Upper lobe of right lung (tissue), 1 donor: Measurements from ENCODE around the gene CTU1. TPM values are rescaled to one million over a fixed set of nuclear protein-coding genes. Genes with fewer than 3 reads are reported as not detected.

ENCODE experiments used
- ATAC-seq: fragments of 200-7000 bp; cut with Tn5 transposase; one replicate; pipeline ENCODE4 v1.9.1; 2020; ENCODE audit warnings: mild to moderate bottlenecking, moderate library complexity
- DNase-seq: peaks from one replicate; pipeline ENCODE4 v3.0.0-alpha.2; 2020
- H3K27ac ChIP-seq: fragments of 200-600 bp; one replicate; pipeline ENCODE4 v1.8.0; 2022
- H3K27me3 ChIP-seq: fragments of 200-600 bp; one replicate; pipeline ENCODE4 v1.8.0; 2022; ENCODE audit warnings: mild to moderate bottlenecking
- H3K36me3 ChIP-seq: fragments of 200-600 bp; one replicate; pipeline ENCODE4 v1.8.0; 2022
- H3K4me1 ChIP-seq: fragments of 200-600 bp; one replicate; pipeline ENCODE4 v1.8.0; 2022
- H3K4me3 ChIP-seq: fragments of 200-600 bp; one replicate; pipeline ENCODE4 v1.8.0; 2022; ENCODE audit warnings: mild to moderate bottlenecking
- H3K9me3 ChIP-seq: fragments of 200-600 bp; one replicate; pipeline ENCODE4 v1.8.0; 2022
- CTCF ChIP-seq: fragments of 200-600 bp; IDR thresholded peaks from one replicate; pipeline ENCODE4 v1.8.0; 2022; ENCODE audit warnings: antibody characterized with exemption
- intact Hi-C: fragments of 100-400 bp; cut with DNase I; formaldehyde crosslinking; loops from one replicate; pipeline ENCODE4 v1.11.0; 2022
- total RNA-seq: library from RNA; stranded (reverse); fragmentation: NEBNext Ultra II Directional; extraction: Animal tissue kit (Norgen Biotek cat#: 25700); gene quantifications from one replicate; pipeline ENCODE4 v1.2.1, GENCODE V29; 2021
- donor health status: DM: no; HTN: yes; CAD: no; lungs with severe emphysema.

CTU1 gene
- total RNA-seq, 1 donor from 2014 or later, result 8.5 TPM

DNA sequence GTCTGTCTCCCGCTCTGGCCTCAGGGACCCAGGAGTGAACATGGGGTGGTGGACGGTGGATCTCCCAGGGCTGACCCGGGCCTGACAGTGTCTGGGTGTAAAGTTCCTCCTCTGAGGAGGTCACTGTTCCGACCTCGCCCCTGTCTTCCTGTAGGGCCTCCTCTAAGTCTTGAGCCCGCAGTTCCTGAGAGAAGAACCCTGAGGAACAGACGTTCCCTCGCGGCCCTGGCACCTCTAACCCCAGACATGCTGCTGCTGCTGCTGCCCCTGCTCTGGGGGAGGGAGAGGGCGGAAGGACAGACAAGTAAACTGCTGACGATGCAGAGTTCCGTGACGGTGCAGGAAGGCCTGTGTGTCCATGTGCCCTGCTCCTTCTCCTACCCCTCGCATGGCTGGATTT lies 16.5 kb upstream of the CTU1 start, which contains the start of gene SIGLEC9:
TSS of gene SIGLEC9 (plus strand) at position 178 of the 400 bp plus-strand sequence. CDS start at position 247, 69 bp downstream.
- Histone ChIP-seq H3K4me3 (peak within 1 kb of the TSS; percentile 42), H3K4me1 (peaks cover 12% of the 10 kb centered on the region), H3K27ac (peak within 1 kb of the TSS; percentile 72), H3K9me3 (no peaks in the 10 kb centered on the region), H3K36me3 (no peaks in the 10 kb centered on the region), H3K27me3 (no peaks in the 10 kb centered on the region)
- peak; percentile 74 for DNase-seq
- ATAC-seq, result peak; percentile 55
- intact Hi-C loops, result no loop called here
- no peak for TF ChIP-seq CTCF

DNA sequence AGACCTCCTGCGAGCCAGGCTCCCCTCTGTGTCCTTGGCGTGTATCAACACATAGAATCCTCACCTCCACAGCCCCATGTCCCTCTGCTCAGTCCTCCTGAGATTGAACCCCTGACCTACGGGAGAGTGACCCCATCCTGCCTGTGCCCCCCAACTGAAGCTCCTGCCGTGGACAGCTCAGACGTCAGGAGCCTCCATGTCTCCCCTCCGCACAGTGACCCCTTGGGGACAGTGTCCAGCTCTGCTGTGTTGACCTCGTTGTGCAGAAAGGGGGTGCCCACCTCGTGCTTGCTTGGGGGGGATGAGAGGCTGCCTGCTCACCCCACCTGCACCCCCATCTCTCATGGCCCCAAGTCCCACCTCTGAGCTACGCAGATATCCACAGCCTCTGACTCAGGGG lies 16.0 kb upstream of the CTU1 start:
- Histone ChIP-seq H3K27ac (peak overlapping the region; percentile 72), H3K4me1 (peaks cover 12% of the 10 kb centered on the region), H3K36me3 (no peaks in the 10 kb centered on the region), H3K27me3 (no peaks in the 10 kb centered on the region), H3K9me3 (no peaks in the 10 kb centered on the region), H3K4me3 (no peak overlapping the region)
- TF ChIP-seq CTCF, result no peak
- intact Hi-C loops, result no loop called here
- DNase-seq, result peak; percentile 44
- ATAC-seq, result no peak

DNA sequence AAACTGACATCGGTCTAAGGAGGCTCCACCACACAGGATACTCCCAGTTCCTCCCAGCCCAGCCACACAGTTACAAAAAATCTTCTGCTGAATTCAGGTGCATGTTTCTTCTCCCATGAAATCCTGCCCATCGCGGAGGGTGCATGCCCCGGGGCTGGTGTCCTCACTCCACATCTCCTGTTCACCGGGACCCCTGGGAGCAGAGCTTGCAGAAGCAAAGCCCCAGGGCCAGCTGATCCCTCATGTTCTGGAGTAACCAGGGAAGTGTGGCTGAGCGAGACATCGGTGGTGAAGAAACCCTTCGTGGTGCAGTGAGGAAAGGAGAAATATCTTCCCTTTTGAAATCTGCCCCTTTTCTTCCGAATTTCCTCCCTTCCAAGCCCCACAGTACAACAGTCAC lies 15.6 kb upstream of the CTU1 start:
- no peak overlapping the region for H3K4me3 ChIP-seq
- intact Hi-C loops, result no loop called here
- DNase-seq (peak; percentile 62), ATAC-seq (no peak)
- no peaks in the 10 kb centered on the region for H3K36me3 ChIP-seq
- no peaks in the 10 kb centered on the region for H3K27me3 ChIP-seq
- no peaks in the 10 kb centered on the region for H3K9me3 ChIP-seq
- TF ChIP-seq CTCF, result no peak
- peaks cover 9% of the 10 kb centered on the region for H3K4me1 ChIP-seq
- peak overlapping the region; percentile 72 for H3K27ac ChIP-seq

- Histone ChIP-seq H3K27me3 (no peaks in the 10 kb centered on the region), H3K27ac (peak overlapping the region; percentile 82), H3K9me3 (no peaks in the 10 kb centered on the region), H3K4me3 (peak overlapping the region; percentile 16), H3K4me1 (peaks cover 5% of the 10 kb centered on the region), H3K36me3 (no peaks in the 10 kb centered on the region)
- DNase-seq (no peak), ATAC-seq (peak; percentile 54)
- intact Hi-C loops, result no loop called here
- TF ChIP-seq CTCF, result no peak
Measured at GRCh38 chr19:51123381-51123800, 15.2 kb upstream of the CTU1 start.

- intact Hi-C loops, result no loop called here
- Histone ChIP-seq H3K27me3 (no peaks in the 10 kb centered on the region), H3K4me1 (no peaks in the 10 kb centered on the region), H3K27ac (peak overlapping the region; percentile 82), H3K36me3 (no peaks in the 10 kb centered on the region), H3K9me3 (no peaks in the 10 kb centered on the region), H3K4me3 (peak overlapping the region; percentile 16)
- no peak for TF ChIP-seq CTCF
- peak; percentile 19 for ATAC-seq
- DNase-seq, result no peak
Measured at GRCh38 chr19:51122112-51122981, 14.1 kb upstream of the CTU1 start.
